Tibial nerve (tissue), 4 donors: Measurements from ENCODE around the gene TMEM185B. TPM values are rescaled to one million over a fixed set of nuclear protein-coding genes. Genes with fewer than 3 reads are reported as not detected.

ENCODE experiments used
- DNase-seq, 2 donors: peaks; one replicate each; pipeline ENCODE4 v3.0.0-alpha.2; 2019; ENCODE audit warnings: low spot score in 2 of 2
- H3K27ac ChIP-seq, 4 donors: fragments of 200-600 bp; sonication (generic) in 3 of 4; one replicate each; pipeline ENCODE4 v1.5.1; 2017 to 2019; ENCODE audit warnings: mild to moderate bottlenecking in 1 of 4
- H3K27me3 ChIP-seq, 2 donors: fragments of 200-600 bp; sonication (generic) in 1 of 2; one replicate each; pipeline versions ENCODE4 v1.5.1 to v1.6.0; 2017 to 2019
- H3K36me3 ChIP-seq, 3 donors: fragments of 200-600 bp; sonication (generic); one replicate each; pipeline ENCODE4 v1.5.1; 2018 to 2019
- H3K4me1 ChIP-seq, 4 donors: fragments of 200-600 bp; sonication (generic) in 3 of 4; one replicate each; pipeline ENCODE4 v1.5.1; 2017 to 2019
- H3K4me3 ChIP-seq, 4 donors: fragments of 200-600 bp; sonication (generic) in 3 of 4; one replicate each; pipeline ENCODE4 v1.5.1; 2017 to 2019; ENCODE audit warnings: mild to moderate bottlenecking in 1 of 4, moderate library complexity in 1 of 4
- H3K9me3 ChIP-seq, 4 donors: fragments of 200-600 bp; sonication (generic) in 3 of 4; one replicate each; pipeline ENCODE4 v1.5.1; 2017 to 2019
- CTCF ChIP-seq, 5 experiments: fragments of 200-600 bp in 3 of 5; fragments of 450-650 bp in 2 of 5; sonication (generic) in 3 of 5; IDR thresholded peaks; one replicate each; pipeline ENCODE4 v1.5.1; 2016 to 2019; ENCODE audit warnings: antibody characterized with exemption in 5 of 5, mild to moderate bottlenecking in 3 of 5, moderate library complexity in 2 of 5
- EP300 ChIP-seq, 2 donors: sonication (generic); formaldehyde crosslinking; IDR thresholded peaks; one replicate each; pipeline ENCODE4 v1.6.1; 2017; ENCODE audit warnings: antibody characterized with exemption in 2 of 2, mild to moderate bottlenecking in 1 of 2
- POLR2A ChIP-seq, 2 donors: fragments of 450-650 bp; IDR thresholded peaks; one replicate each; pipeline ENCODE4 v1.6.1; 2017; ENCODE audit warnings: antibody characterized with exemption in 2 of 2, mild to moderate bottlenecking in 2 of 2, moderate library complexity in 2 of 2
- WGBS, 2 donors: methylation state at CpG; one replicate each; pipeline ENCODE4 v1.1.5; 2018; 5-methylcytosine and 5-hydroxymethylcytosine counted together
- total RNA-seq, 4 donors: library from RNA; depleted of rRNA; stranded (reverse); fragments of >200 nt; gene quantifications; one replicate each; pipeline ENCODE4 v1.1.0, GENCODE V29; 2016

The TMEM185B gene
- total RNA-seq, 4 donors from 2014 or later: 20.5 to 38.1 (median 35.5) TPM

DNA sequence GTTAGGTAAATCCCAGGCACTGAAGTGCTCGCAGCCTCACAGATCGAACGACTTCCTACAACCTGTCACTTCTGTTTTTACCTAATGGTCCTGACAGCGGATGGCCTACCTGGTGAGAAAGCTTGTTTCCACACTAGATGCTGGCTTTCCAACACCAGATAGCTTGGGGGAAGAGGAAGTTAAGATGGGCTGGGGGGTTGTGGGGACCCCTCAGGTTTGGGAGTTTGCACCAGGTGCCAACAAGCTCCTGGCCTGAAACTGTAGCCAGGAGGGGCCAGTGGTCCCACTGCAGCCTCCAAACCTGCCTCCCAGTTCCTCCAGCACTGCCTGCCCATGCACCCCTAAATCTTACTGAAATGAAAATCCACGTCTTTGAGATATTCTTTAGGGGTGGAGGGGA is 3.9 kb downstream of the TMEM185B start:
- TF ChIP-seq POLR2A (IDR thresholded peaks at IDR 0.05): no peak
- no peak for TF ChIP-seq CTCF (IDR thresholded peaks at IDR 0.05)
- no peak for TF ChIP-seq EP300 (IDR thresholded peaks at IDR 0.05)
- Histone ChIP-seq H3K9me3 (peaks cover 0 to 4% (median 0%) of the 10 kb centered on the region in 4 donors), H3K27ac (no peak overlapping the region), H3K36me3 (peaks cover 0 to 38% (median 0%) of the 10 kb centered on the region in 3 donors), H3K4me1 (peaks cover 0 to 24% (median 8%) of the 10 kb centered on the region in 4 donors), H3K4me3 (no peak overlapping the region), H3K27me3 (no peaks in the 10 kb centered on the region)
- DNase-seq: no peak
- WGBS, 2 donors: 99 to 100% methylated on average over 5 of the region's 5 CpGs

GRCh38 chr2:120218181-120218580 is 5.0 kb downstream of the TMEM185B start:
- WGBS, 2 donors: 97 to 100% methylated on average over 3 to 5 of the region's 5 CpGs
- H3K27me3 ChIP-seq: no peaks in the 10 kb centered on the region
- no peak overlapping the region for H3K4me3 ChIP-seq
- TF ChIP-seq EP300 (IDR thresholded peaks at IDR 0.05): no peak
- no peak for TF ChIP-seq CTCF (IDR thresholded peaks at IDR 0.05)
- TF ChIP-seq POLR2A (IDR thresholded peaks at IDR 0.05): no peak
- DNase-seq: no peak
- peaks cover 0 to 17% (median 4%) of the 10 kb centered on the region in 4 donors for H3K4me1 ChIP-seq
- peaks cover 0 to 38% (median 0%) of the 10 kb centered on the region in 3 donors for H3K36me3 ChIP-seq
- no peak overlapping the region for H3K27ac ChIP-seq
- peaks cover 0 to 4% (median 0%) of the 10 kb centered on the region in 4 donors for H3K9me3 ChIP-seq

GRCh38 chr2:120210270-120210693 is 12.9 kb downstream of the TMEM185B start:
- Histone ChIP-seq H3K27ac (no peak overlapping the region), H3K9me3 (no peaks in the 10 kb centered on the region), H3K36me3 (no peaks in the 10 kb centered on the region), H3K4me3 (no peak overlapping the region), H3K4me1 (no peaks in the 10 kb centered on the region), H3K27me3 (no peaks in the 10 kb centered on the region)
- 70 to 76% methylated on average over 10 of the region's 10 CpGs for WGBS, 2 donors
- no peak for TF ChIP-seq CTCF (IDR thresholded peaks at IDR 0.05)
- TF ChIP-seq POLR2A (IDR thresholded peaks at IDR 0.05): no peak
- TF ChIP-seq EP300 (IDR thresholded peaks at IDR 0.05): no peak
- no peak for DNase-seq

GRCh38 chr2:120209427-120210269 is 13.6 kb downstream of the TMEM185B start:
- Histone ChIP-seq H3K36me3 (no peaks in the 10 kb centered on the region), H3K4me1 (no peaks in the 10 kb centered on the region), H3K9me3 (no peaks in the 10 kb centered on the region), H3K4me3 (no peak overlapping the region), H3K27ac (no peak overlapping the region), H3K27me3 (no peaks in the 10 kb centered on the region)
- DNase-seq: no peak
- TF ChIP-seq CTCF (IDR thresholded peaks at IDR 0.05) (no peak), EP300 (IDR thresholded peaks at IDR 0.05) (no peak), POLR2A (IDR thresholded peaks at IDR 0.05) (no peak)
- 80 to 85% methylated on average over 11 to 12 of the region's 12 CpGs for WGBS, 2 donors
